Keratinocyte (primary cell): Measurements from ENCODE around the gene L3MBTL4. TPM values are rescaled to one million over a fixed set of nuclear protein-coding genes. Genes with fewer than 3 reads are reported as not detected.

Experiments used
- DNase-seq: peaks from one replicate; pipeline ENCODE4 v3.0.0-alpha.2; 2011; ENCODE audit warnings: low read depth, missing footprints, low spot score
- FAIRE-seq: peaks from 2 replicates; lab custom pipeline; 2011; peaks lifted over from hg19 to GRCh38; lab: Jason Lieb, UNC
- H2AFZ ChIP-seq: 2 replicates; pipeline ENCODE4 v1.6.0; 2012; ENCODE audit warnings: low read length, control low read depth, inconsistent platforms; ENCODE audit not compliant: control insufficient read depth
- H3K27ac ChIP-seq: 2 replicates; pipeline ENCODE4 v1.5.1; 2011; ENCODE audit warnings: low read length; ENCODE audit not compliant: control insufficient read depth, insufficient read depth
- H3K27me3 ChIP-seq: 3 replicates; pipeline ENCODE4 v1.6.0; 2011; ENCODE audit warnings: low read length; ENCODE audit not compliant: control insufficient read depth, insufficient read depth; ENCODE audit errors: extremely low read depth
- H3K36me3 ChIP-seq, 2 experiments: 2 replicates in 1 of 2; 3 replicates in 1 of 2; pipeline ENCODE4 v1.5.1; 2011; ENCODE audit warnings: low read length in 2 of 2, mild to moderate bottlenecking in 1 of 2; ENCODE audit not compliant: control insufficient read depth in 2 of 2, insufficient read depth in 2 of 2; ENCODE audit errors: extremely low read depth in 1 of 2
- H3K4me1 ChIP-seq: 3 replicates; pipeline ENCODE4 v1.5.1; 2011; ENCODE audit warnings: low read length; ENCODE audit not compliant: control insufficient read depth, insufficient read depth; ENCODE audit errors: extremely low read depth
- H3K4me2 ChIP-seq: 3 replicates; pipeline ENCODE4 v1.6.0; 2011; ENCODE audit warnings: low read depth, low read length; ENCODE audit not compliant: control insufficient read depth, insufficient read depth; ENCODE audit errors: extremely low read depth
- H3K4me3 ChIP-seq, 3 experiments: fragments of 200-600 bp in 1 of 3; sonication (generic) in 1 of 3; 2 replicates in 2 of 3; 3 replicates in 1 of 3; pipeline ENCODE4 v1.5.1; 2011 to 2016; ENCODE audit warnings: low read length in 3 of 3, mild to moderate bottlenecking in 3 of 3, control low read depth in 2 of 3, inconsistent platforms in 1 of 3, low read depth in 1 of 3, mixed read lengths in 1 of 3, mixed run types in 1 of 3, moderate library complexity in 1 of 3; ENCODE audit not compliant: control insufficient read depth in 2 of 3, insufficient read depth in 2 of 3; ENCODE audit errors: extremely low read depth in 1 of 3
- H3K79me2 ChIP-seq: 2 replicates; pipeline ENCODE4 v1.6.0; 2012; ENCODE audit warnings: low read length; ENCODE audit not compliant: control insufficient read depth, insufficient read depth
- H3K9ac ChIP-seq: 3 replicates; pipeline ENCODE4 v1.6.0; 2011; ENCODE audit warnings: low read length; ENCODE audit not compliant: control insufficient read depth, insufficient read depth; ENCODE audit errors: extremely low read depth
- H3K9me1 ChIP-seq: 3 replicates; pipeline ENCODE4 v1.6.0; 2011; ENCODE audit warnings: low read length; ENCODE audit not compliant: control insufficient read depth, insufficient read depth; ENCODE audit errors: extremely low read depth
- H3K9me3 ChIP-seq: 2 replicates; pipeline ENCODE4 v1.5.1; 2012; ENCODE audit warnings: low read depth, low read length; ENCODE audit not compliant: control insufficient read depth
- H4K20me1 ChIP-seq: 3 replicates; pipeline ENCODE4 v1.6.0; 2011; ENCODE audit warnings: low read length; ENCODE audit not compliant: control insufficient read depth, insufficient read depth; ENCODE audit errors: extremely low read depth
- CTCF ChIP-seq, 3 experiments: IDR thresholded peaks in 1 of 3; conservative IDR thresholded peaks in 1 of 3; optimal IDR thresholded peaks in 1 of 3; 2 replicates in 2 of 3; 3 replicates in 1 of 3; pipeline versions ENCODE3 to v1.5.1; 2011; ENCODE audit warnings: low read length in 3 of 3, mild to moderate bottlenecking in 3 of 3, moderate library complexity in 2 of 3, control low read depth in 1 of 3, inconsistent platforms in 1 of 3; ENCODE audit not compliant: insufficient read depth in 2 of 3; ENCODE audit errors: extremely low read depth in 1 of 3
- EZH2 ChIP-seq: IDR thresholded peaks from one replicate; pipeline ENCODE4 v1.6.1; 2012; ENCODE audit warnings: inconsistent platforms, mild to moderate bottlenecking, low read length, moderate library complexity
- dilution Hi-C: fragments of 300-500 bp; cut with MboI; formaldehyde crosslinking; loops from one replicate; pipeline ENCODE4 v1.7.0; 2020; ENCODE audit warnings: low sequenced_read_pairs; ENCODE audit not compliant: extremely low pct_ligation_motif_present
- polyA plus RNA-seq, 5 experiments: library from polyadenylated mRNA; depleted of rRNA in 3 of 5; stranded (reverse) in 3 of 5; stranded (forward) in 1 of 5; unstranded in 1 of 5; fragments of >200 nt; gene quantifications; 1 replicate in 1 of 5; 2 replicates in 3 of 5; 3 replicates in 1 of 5; pipeline versions ENCODE4 v1.2.1 to v1.2.3, GENCODE V29; 2011 to 2012; ENCODE audit warnings: missing spikeins in 2 of 5, low read depth in 1 of 5, low replicate concordance in 1 of 5

Gene L3MBTL4
- polyA plus RNA-seq, 1 donor (not counting 4 experiments of a cell fraction or from before 2014, with no cell fraction given) = 0.17 TPM

- dilution Hi-C loops = loop anchor here (5.0 kb wide), 1 partner anchor 38 kb away; no protein-coding TSS in a partner anchor
- FAIRE-seq (no peak), DNase-seq (no peak)
- Histone ChIP-seq H3K4me1 (no peaks in the 10 kb centered on the region), H4K20me1 (no peaks in the 10 kb centered on the region), H3K36me3 (no peaks in the 10 kb centered on the region), H3K9ac (no peak overlapping the region), H3K27me3 (no peaks in the 10 kb centered on the region), H3K27ac (no peak overlapping the region), H3K9me3 (no peaks in the 10 kb centered on the region), H3K9me1 (no peaks in the 10 kb centered on the region), H3K4me2 (no peak overlapping the region), H2AFZ (no peak overlapping the region), H3K4me3 (no peak overlapping the region), H3K79me2 (no peaks in the 10 kb centered on the region)
- TF ChIP-seq EZH2 = no peak
- no peak for TF ChIP-seq CTCF (optimal IDR thresholded peaks at IDR 0.05 in 1 of 3, IDR thresholded peaks at IDR 0.05 in 1 of 3, conservative IDR thresholded peaks at IDR 0.05 in 1 of 3; ENCODE audit: extremely low read depth in 1 of 3, insufficient read depth in 2 of 3, low read length in 3 of 3)
These were observed 255.8 kb downstream of the L3MBTL4 start for GRCh38 chr18:6158958-6159357.

- H3K79me2 ChIP-seq = no peaks in the 10 kb centered on the region
- DNase-seq (no peak), FAIRE-seq (no peak)
- no peaks in the 10 kb centered on the region for H4K20me1 ChIP-seq
- no peak overlapping the region for H2AFZ ChIP-seq
- no peak overlapping the region for H3K4me3 ChIP-seq
- H3K9me1 ChIP-seq = no peaks in the 10 kb centered on the region
- no peaks in the 10 kb centered on the region for H3K27me3 ChIP-seq
- dilution Hi-C loops = loop anchor here (5.0 kb wide), 1 partner anchor 41 kb away; no protein-coding TSS in a partner anchor
- TF ChIP-seq CTCF (optimal IDR thresholded peaks at IDR 0.05 in 1 of 3, IDR thresholded peaks at IDR 0.05 in 1 of 3, conservative IDR thresholded peaks at IDR 0.05 in 1 of 3; ENCODE audit: extremely low read depth in 1 of 3, insufficient read depth in 2 of 3, low read length in 3 of 3) (no peak), EZH2 (no peak)
- H3K9ac ChIP-seq = no peak overlapping the region
- H3K4me1 ChIP-seq = no peaks in the 10 kb centered on the region
- H3K27ac ChIP-seq = no peak overlapping the region
- no peaks in the 10 kb centered on the region for H3K9me3 ChIP-seq
- no peaks in the 10 kb centered on the region for H3K36me3 ChIP-seq
- H3K4me2 ChIP-seq = no peak overlapping the region
These were observed 258.3 kb downstream of the L3MBTL4 start for GRCh38 chr18:6156446-6156845.
